Measurements from ENCODE around the gene CRISPLD2. TPM values are rescaled to one million over a fixed set of nuclear protein-coding genes. Genes with fewer than 3 reads are reported as not detected.

Gene CRISPLD2
- total and polyA plus RNA-seq, 9 of the 15 experiments (the other 6 are each of a cell fraction or from before 2014, with no cell fraction given), result 0.03 to 0.24 (median 0.04) TPM; not detected in 4

DNA sequence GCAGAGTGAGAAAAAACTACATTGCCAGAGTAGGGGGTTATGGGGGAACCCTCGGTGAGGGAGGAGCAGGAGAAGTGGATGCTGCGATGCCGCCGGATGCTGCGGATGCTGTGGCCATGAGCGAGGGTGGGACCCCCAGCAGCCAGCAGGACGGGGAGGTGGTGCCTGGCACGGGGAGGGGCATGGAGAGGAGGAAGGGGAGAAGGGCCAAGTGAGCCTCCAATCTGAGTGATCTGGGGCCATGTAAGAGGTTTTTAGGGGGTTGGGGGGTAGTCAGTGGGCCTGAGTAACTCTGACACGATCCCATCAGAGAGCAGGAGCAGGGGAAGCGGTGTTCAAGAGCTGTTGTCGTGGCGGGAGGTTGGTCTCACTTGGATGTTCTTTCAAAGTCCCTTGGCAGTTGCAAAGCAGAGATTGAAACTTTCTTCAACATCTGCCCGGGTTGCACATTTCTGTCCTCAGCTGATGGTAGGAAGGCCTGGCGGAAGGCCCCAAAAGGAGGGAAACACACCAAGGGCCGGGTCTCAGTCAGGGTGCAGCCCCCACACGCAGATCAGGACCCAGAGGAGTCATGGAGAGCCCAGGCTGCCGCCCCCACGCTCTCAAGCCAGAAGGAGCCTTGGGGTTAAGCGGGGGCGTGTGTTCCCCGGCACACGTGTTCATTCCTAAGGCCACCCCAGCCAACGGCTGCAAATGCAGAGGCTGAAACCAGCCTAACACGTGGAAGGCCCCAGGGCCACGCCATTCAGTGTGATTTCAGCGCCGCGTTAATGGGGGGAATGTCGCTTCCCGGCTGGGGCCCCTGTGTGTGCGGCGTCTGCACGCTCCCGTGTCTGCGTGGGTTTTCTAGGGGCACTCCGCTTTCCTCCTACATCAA lies 109.9 kb downstream of the CRISPLD2 start (continued):
- TF ChIP-seq, protein P1, sequence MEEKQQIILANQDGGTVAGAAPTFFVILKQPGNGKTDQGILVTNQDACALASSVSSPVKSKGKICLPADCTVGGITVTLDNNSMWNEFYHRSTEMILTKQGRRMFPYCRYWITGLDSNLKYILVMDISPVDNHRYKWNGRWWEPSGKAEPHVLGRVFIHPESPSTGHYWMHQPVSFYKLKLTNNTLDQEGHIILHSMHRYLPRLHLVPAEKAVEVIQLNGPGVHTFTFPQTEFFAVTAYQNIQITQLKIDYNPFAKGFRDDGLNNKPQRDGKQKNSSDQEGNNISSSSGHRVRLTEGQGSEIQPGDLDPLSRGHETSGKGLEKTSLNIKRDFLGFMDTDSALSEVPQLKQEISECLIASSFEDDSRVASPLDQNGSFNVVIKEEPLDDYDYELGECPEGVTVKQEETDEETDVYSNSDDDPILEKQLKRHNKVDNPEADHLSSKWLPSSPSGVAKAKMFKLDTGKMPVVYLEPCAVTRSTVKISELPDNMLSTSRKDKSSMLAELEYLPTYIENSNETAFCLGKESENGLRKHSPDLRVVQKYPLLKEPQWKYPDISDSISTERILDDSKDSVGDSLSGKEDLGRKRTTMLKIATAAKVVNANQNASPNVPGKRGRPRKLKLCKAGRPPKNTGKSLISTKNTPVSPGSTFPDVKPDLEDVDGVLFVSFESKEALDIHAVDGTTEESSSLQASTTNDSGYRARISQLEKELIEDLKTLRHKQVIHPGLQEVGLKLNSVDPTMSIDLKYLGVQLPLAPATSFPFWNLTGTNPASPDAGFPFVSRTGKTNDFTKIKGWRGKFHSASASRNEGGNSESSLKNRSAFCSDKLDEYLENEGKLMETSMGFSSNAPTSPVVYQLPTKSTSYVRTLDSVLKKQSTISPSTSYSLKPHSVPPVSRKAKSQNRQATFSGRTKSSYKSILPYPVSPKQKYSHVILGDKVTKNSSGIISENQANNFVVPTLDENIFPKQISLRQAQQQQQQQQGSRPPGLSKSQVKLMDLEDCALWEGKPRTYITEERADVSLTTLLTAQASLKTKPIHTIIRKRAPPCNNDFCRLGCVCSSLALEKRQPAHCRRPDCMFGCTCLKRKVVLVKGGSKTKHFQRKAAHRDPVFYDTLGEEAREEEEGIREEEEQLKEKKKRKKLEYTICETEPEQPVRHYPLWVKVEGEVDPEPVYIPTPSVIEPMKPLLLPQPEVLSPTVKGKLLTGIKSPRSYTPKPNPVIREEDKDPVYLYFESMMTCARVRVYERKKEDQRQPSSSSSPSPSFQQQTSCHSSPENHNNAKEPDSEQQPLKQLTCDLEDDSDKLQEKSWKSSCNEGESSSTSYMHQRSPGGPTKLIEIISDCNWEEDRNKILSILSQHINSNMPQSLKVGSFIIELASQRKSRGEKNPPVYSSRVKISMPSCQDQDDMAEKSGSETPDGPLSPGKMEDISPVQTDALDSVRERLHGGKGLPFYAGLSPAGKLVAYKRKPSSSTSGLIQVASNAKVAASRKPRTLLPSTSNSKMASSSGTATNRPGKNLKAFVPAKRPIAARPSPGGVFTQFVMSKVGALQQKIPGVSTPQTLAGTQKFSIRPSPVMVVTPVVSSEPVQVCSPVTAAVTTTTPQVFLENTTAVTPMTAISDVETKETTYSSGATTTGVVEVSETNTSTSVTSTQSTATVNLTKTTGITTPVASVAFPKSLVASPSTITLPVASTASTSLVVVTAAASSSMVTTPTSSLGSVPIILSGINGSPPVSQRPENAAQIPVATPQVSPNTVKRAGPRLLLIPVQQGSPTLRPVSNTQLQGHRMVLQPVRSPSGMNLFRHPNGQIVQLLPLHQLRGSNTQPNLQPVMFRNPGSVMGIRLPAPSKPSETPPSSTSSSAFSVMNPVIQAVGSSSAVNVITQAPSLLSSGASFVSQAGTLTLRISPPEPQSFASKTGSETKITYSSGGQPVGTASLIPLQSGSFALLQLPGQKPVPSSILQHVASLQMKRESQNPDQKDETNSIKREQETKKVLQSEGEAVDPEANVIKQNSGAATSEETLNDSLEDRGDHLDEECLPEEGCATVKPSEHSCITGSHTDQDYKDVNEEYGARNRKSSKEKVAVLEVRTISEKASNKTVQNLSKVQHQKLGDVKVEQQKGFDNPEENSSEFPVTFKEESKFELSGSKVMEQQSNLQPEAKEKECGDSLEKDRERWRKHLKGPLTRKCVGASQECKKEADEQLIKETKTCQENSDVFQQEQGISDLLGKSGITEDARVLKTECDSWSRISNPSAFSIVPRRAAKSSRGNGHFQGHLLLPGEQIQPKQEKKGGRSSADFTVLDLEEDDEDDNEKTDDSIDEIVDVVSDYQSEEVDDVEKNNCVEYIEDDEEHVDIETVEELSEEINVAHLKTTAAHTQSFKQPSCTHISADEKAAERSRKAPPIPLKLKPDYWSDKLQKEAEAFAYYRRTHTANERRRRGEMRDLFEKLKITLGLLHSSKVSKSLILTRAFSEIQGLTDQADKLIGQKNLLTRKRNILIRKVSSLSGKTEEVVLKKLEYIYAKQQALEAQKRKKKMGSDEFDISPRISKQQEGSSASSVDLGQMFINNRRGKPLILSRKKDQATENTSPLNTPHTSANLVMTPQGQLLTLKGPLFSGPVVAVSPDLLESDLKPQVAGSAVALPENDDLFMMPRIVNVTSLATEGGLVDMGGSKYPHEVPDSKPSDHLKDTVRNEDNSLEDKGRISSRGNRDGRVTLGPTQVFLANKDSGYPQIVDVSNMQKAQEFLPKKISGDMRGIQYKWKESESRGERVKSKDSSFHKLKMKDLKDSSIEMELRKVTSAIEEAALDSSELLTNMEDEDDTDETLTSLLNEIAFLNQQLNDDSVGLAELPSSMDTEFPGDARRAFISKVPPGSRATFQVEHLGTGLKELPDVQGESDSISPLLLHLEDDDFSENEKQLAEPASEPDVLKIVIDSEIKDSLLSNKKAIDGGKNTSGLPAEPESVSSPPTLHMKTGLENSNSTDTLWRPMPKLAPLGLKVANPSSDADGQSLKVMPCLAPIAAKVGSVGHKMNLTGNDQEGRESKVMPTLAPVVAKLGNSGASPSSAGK (IDR thresholded peaks at IDR 0.05), result peak; percentile 95
- TF ChIP-seq RAD51 (IDR thresholded peaks at IDR 0.05; ENCODE audit: borderline replicate concordance, low read depth) (0 out of 2 replicates have a peak, but pooled peaks have one; percentile 20), CBX3 (IDR thresholded peaks at IDR 0.05; ENCODE audit: borderline replicate concordance in 1 of 2, low read length in 2 of 2) (peak in 1 of 2 experiments; percentile 36; a peak in 1 of 3 replicates), ZFP36 (IDR thresholded peaks at IDR 0.05; ENCODE audit: low read depth, low read length, partially characterized antibody) (no peak), CBFB (CRISPR knock-in tag; IDR thresholded peaks at IDR 0.05) (peak; percentile 69), E2F3 (CRISPR knock-in tag; IDR thresholded peaks at IDR 0.05) (0 out of 2 replicates have a peak, but pooled peaks have one; percentile 59), TCF7 (IDR thresholded peaks at IDR 0.05; ENCODE audit: borderline replicate concordance) (no peak), ZNF436 (CRISPR knock-in tag; IDR thresholded peaks at IDR 0.05) (no peak)
- TF ChIP-seq, protein P2, sequence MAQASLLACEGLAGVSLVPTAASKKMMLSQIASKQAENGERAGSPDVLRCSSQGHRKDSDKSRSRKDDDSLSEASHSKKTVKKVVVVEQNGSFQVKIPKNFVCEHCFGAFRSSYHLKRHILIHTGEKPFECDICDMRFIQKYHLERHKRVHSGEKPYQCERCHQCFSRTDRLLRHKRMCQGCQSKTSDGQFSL (CRISPR knock-in tag; IDR thresholded peaks at IDR 0.05), result peak; percentile 49
- TF ChIP-seq, protein P2 (tag; IDR thresholded peaks at IDR 0.05), result no peak
- TF ChIP-seq, protein P3, sequence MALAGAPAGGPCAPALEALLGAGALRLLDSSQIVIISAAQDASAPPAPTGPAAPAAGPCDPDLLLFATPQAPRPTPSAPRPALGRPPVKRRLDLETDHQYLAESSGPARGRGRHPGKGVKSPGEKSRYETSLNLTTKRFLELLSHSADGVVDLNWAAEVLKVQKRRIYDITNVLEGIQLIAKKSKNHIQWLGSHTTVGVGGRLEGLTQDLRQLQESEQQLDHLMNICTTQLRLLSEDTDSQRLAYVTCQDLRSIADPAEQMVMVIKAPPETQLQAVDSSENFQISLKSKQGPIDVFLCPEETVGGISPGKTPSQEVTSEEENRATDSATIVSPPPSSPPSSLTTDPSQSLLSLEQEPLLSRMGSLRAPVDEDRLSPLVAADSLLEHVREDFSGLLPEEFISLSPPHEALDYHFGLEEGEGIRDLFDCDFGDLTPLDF (CRISPR knock-in tag; IDR thresholded peaks at IDR 0.05), result peak; percentile 65; the same call in 1 of the 2 replicates
- TF ChIP-seq, protein P4, sequence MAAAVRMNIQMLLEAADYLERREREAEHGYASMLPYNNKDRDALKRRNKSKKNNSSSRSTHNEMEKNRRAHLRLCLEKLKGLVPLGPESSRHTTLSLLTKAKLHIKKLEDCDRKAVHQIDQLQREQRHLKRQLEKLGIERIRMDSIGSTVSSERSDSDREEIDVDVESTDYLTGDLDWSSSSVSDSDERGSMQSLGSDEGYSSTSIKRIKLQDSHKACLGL (CRISPR knock-in tag; IDR thresholded peaks at IDR 0.05; ENCODE audit: borderline replicate concordance, poor library complexity, severe bottlenecking), result peak; percentile 19
